GM12892 (cell line): Measurements from ENCODE around the gene DLX1.

Experiments used
- POLR2A ChIP-seq: IDR thresholded peaks from 2 replicates; pipeline ENCODE4 v1.6.1; 2011; ENCODE audit warnings: low read depth, low read length, control low read depth
- POLR2AphosphoS5 ChIP-seq: IDR thresholded peaks from 2 replicates; pipeline ENCODE4 v1.6.1; 2011; ENCODE audit warnings: low read depth, low read length, control low read depth

- no peak for TF ChIP-seq POLR2A
- TF ChIP-seq POLR2AphosphoS5: no peak
Observed at GRCh38 chr2:172081221-172082022, 3.9 kb upstream of the DLX1 start.
